Measurements from ENCODE around the gene CNPY3.

DNA sequence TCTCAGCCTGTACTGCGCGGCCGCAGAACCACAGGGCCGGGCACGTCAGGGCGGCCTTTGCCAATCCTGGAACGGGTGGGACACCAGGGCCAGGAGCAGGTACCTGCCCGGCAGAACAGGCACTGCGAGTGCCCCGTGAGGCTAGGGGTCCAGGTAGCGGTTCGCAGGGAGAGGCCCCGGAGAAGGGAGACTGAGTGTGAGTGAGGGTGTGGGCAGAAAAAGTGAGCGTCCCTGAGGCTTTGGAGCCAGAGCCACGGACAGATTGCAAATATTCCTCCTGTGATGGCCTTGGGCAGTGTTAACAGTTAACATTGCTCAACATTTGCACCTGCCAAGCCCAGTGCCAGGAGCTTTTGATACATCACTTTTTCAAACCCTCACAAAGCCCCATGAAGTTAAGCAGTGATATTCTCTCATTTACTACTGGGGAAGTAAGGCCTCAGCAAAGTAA is 31.8 kb downstream of the CNPY3 start:
- no peak for TF ChIP-seq POLR2AphosphoS5 (IDR thresholded peaks at IDR 0.05)
- TF ChIP-seq, protein P1, sequence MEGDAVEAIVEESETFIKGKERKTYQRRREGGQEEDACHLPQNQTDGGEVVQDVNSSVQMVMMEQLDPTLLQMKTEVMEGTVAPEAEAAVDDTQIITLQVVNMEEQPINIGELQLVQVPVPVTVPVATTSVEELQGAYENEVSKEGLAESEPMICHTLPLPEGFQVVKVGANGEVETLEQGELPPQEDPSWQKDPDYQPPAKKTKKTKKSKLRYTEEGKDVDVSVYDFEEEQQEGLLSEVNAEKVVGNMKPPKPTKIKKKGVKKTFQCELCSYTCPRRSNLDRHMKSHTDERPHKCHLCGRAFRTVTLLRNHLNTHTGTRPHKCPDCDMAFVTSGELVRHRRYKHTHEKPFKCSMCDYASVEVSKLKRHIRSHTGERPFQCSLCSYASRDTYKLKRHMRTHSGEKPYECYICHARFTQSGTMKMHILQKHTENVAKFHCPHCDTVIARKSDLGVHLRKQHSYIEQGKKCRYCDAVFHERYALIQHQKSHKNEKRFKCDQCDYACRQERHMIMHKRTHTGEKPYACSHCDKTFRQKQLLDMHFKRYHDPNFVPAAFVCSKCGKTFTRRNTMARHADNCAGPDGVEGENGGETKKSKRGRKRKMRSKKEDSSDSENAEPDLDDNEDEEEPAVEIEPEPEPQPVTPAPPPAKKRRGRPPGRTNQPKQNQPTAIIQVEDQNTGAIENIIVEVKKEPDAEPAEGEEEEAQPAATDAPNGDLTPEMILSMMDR (IDR thresholded peaks at IDR 0.05), result no peak
- no peak for TF ChIP-seq POLR2A (IDR thresholded peaks at IDR 0.05)
- TF ChIP-seq EP300 (IDR thresholded peaks at IDR 0.05; ENCODE audit: low read depth), result no peak

Measured in transverse colon (tissue), 4 donors.